SK-N-SH (cell line): ENCODE results near the gene NDUFC2. TPM values are rescaled to one million over a fixed set of nuclear protein-coding genes. Genes with fewer than 3 reads are reported as not detected.

Source experiments
- CTCF ChIA-PET: fragments of 300-600, 350-600 bp; formaldehyde crosslinking; extraction: SDS; loops from one replicate; lab custom pipeline; 2021; lab: Yijun Ruan, JAX
- POLR2A ChIA-PET: fragments of 350-600 bp; sonication (Branson Sonifier 250); formaldehyde crosslinking; extraction: SDS; loops from one replicate; lab custom pipeline; 2020; ENCODE audit warnings: antibody characterized with exemption, inconsistent platforms; lab: Yijun Ruan, JAX
- DNase-seq: peaks from one replicate; pipeline ENCODE4 v3.0.0; 2012
- H2AFZ ChIP-seq: fragments of 200-600 bp; sonication (generic); 2 replicates; pipeline ENCODE4 v1.8.1; 2016; ENCODE audit warnings: antibody characterized with exemption, mild to moderate bottlenecking, low read depth
- H3F3A ChIP-seq: fragments of 200-600 bp; sonication (generic); replicated peaks from 2 replicates; pipeline ENCODE3; 2016; ENCODE audit warnings: antibody characterized with exemption, mild to moderate bottlenecking; ENCODE audit not compliant: insufficient read depth
- H3K27ac ChIP-seq, 2 experiments: fragments of 200-500 bp in 1 of 2; fragments of 200-600 bp in 1 of 2; sonication (Bioruptor generic) in 1 of 2; sonication (generic), shearing (Covaris generic) in 1 of 2; 2 replicates each; pipeline versions ENCODE4 v1.5.1 to v1.6.1; 2014 to 2016; ENCODE audit warnings: low read depth in 2 of 2, inconsistent platforms in 1 of 2, low read length in 1 of 2, mild to moderate bottlenecking in 1 of 2, mixed read lengths in 1 of 2
- H3K27me3 ChIP-seq: fragments of 200-600 bp; sonication (generic), shearing (Covaris generic); 2 replicates; pipeline ENCODE4 v1.6.1; 2016; ENCODE audit warnings: mixed run types; ENCODE audit not compliant: insufficient read depth
- H3K36me3 ChIP-seq, 2 experiments: fragments of 200-500 bp in 1 of 2; fragments of 200-600 bp in 1 of 2; sonication (Bioruptor generic) in 1 of 2; sonication (generic) in 1 of 2; replicated peaks in 1 of 2; 2 replicates each; pipeline versions ENCODE3 to v1.5.1; 2014 to 2016; ENCODE audit warnings: low read length in 1 of 2, mild to moderate bottlenecking in 1 of 2; ENCODE audit not compliant: insufficient read depth in 2 of 2, control insufficient read depth in 1 of 2
- H3K4me1 ChIP-seq, 2 experiments: fragments of 200-500 bp in 1 of 2; fragments of 200-600 bp in 1 of 2; sonication (Bioruptor generic) in 1 of 2; sonication (generic), shearing (Covaris generic) in 1 of 2; 2 replicates each; pipeline versions ENCODE4 v1.5.1 to v1.6.1; 2014 to 2016; ENCODE audit warnings: low read depth in 1 of 2, low read length in 1 of 2, mixed run types in 1 of 2; ENCODE audit not compliant: insufficient read depth in 2 of 2, control insufficient read depth in 1 of 2
- H3K4me2 ChIP-seq: fragments of 200-600 bp; sonication (generic), shearing (Covaris generic); 2 replicates; pipeline ENCODE4 v1.6.1; 2017; ENCODE audit warnings: mixed run types
- H3K4me3 ChIP-seq, 2 experiments: fragments of 200-500 bp in 1 of 2; fragments of 200-600 bp in 1 of 2; sonication (Bioruptor generic) in 1 of 2; sonication (generic), shearing (Covaris generic) in 1 of 2; 2 replicates each; pipeline versions ENCODE4 v1.5.1 to v1.8.1; 2014 to 2016; ENCODE audit warnings: low read depth in 2 of 2, inconsistent platforms in 1 of 2, low read length in 1 of 2, mild to moderate bottlenecking in 1 of 2, mixed read lengths in 1 of 2, moderate library complexity in 1 of 2
- H3K79me2 ChIP-seq: fragments of 200-600 bp; sonication (generic); 2 replicates; pipeline ENCODE4 v1.8.1; 2017; ENCODE audit warnings: mild to moderate bottlenecking; ENCODE audit not compliant: insufficient read depth
- H3K9ac ChIP-seq: fragments of 200-600 bp; sonication (generic); 2 replicates; pipeline ENCODE4 v1.6.1; 2017; ENCODE audit warnings: mixed run types
- H3K9me2 ChIP-seq: fragments of 200-600 bp; sonication (generic); 2 replicates; pipeline ENCODE4 v1.6.1; 2017; ENCODE audit warnings: mixed run types
- H3K9me3 ChIP-seq: fragments of 200-600 bp; sonication (generic); 2 replicates; pipeline ENCODE4 v1.6.1; 2017; ENCODE audit warnings: mixed run types, mild to moderate bottlenecking, moderate library complexity
- H4K20me1 ChIP-seq: fragments of 200-600 bp; sonication (generic); 2 replicates; pipeline ENCODE4 v1.6.1; 2017; ENCODE audit warnings: mild to moderate bottlenecking, mixed run types; ENCODE audit not compliant: insufficient read depth
- FOXJ3 ChIP-seq: sonication (generic); formaldehyde crosslinking; IDR thresholded peaks from 2 replicates; pipeline ENCODE4 v1.5.1; 2020; ENCODE audit warnings: mild to moderate bottlenecking, missing genetic modification reagents
- FOXM1 ChIP-seq: IDR thresholded peaks from 2 replicates; pipeline ENCODE4 v1.4.0; 2012; ENCODE audit warnings: low read depth, mild to moderate bottlenecking
- NRF1 ChIP-seq: IDR thresholded peaks from 2 replicates; pipeline ENCODE4 v1.6.1; 2012; ENCODE audit warnings: low read depth, mild to moderate bottlenecking, low read length
- POLR2AphosphoS5 ChIP-seq: IDR thresholded peaks from 2 replicates; pipeline ENCODE4 v1.6.1; 2012; ENCODE audit warnings: low read depth, low read length
- RAD21 ChIP-seq: IDR thresholded peaks from 2 replicates; pipeline ENCODE4 v1.6.1; 2012; ENCODE audit warnings: mild to moderate bottlenecking, low read length
- RFX5 ChIP-seq: IDR thresholded peaks from 2 replicates; pipeline ENCODE4 v1.6.1; 2012; ENCODE audit warnings: mild to moderate bottlenecking, improper control_type of control experiment, low read length
- TEAD4 ChIP-seq: IDR thresholded peaks from 2 replicates; pipeline ENCODE4 v1.4.0; 2012; ENCODE audit warnings: mild to moderate bottlenecking, borderline replicate concordance; ENCODE audit not compliant: insufficient read depth
- WGBS: methylation state at CpG from one replicate; pipeline ENCODE4 v1.1.6; 2017; ENCODE audit warnings: low lambda C conversion rate; 5-methylcytosine and 5-hydroxymethylcytosine counted together
- polyA plus RNA-seq, 3 experiments: library from polyadenylated mRNA; depleted of rRNA; stranded (reverse); fragments of >200 nt; gene quantifications; 2 replicates each; pipeline ENCODE4 v1.2.3, GENCODE V29; 2012
- TF ChIP-seq, protein P1 (sequence below): fragments of 150-350 bp; IDR thresholded peaks from 2 replicates; pipeline ENCODE4 v1.6.1; 2017; ENCODE audit warnings: antibody characterized with exemption, low read length, low read depth, borderline replicate concordance
- TF ChIP-seq, protein P2 (sequence below): IDR thresholded peaks from 2 replicates; pipeline ENCODE4 v1.4.0; 2012; ENCODE audit warnings: low read depth, borderline replicate concordance
- TF ChIP-seq, protein P3 (sequence below): IDR thresholded peaks from 2 replicates; pipeline ENCODE4 v1.6.1; 2012; ENCODE audit warnings: mild to moderate bottlenecking, low read depth, low read length, moderate library complexity
- TF ChIP-seq, protein P4 (sequence below): fragments of 150-350 bp; IDR thresholded peaks from 2 replicates; pipeline ENCODE4 v1.6.1; 2016; ENCODE audit warnings: mild to moderate bottlenecking, low read depth, low read length
- TF ChIP-seq, protein P5 (sequence below): IDR thresholded peaks from 2 replicates; pipeline ENCODE4; 2012

NDUFC2 gene
- polyA plus RNA-seq, 1 of the 3 experiments (the other 2 are of a cell fraction) = 235 TPM

DNA sequence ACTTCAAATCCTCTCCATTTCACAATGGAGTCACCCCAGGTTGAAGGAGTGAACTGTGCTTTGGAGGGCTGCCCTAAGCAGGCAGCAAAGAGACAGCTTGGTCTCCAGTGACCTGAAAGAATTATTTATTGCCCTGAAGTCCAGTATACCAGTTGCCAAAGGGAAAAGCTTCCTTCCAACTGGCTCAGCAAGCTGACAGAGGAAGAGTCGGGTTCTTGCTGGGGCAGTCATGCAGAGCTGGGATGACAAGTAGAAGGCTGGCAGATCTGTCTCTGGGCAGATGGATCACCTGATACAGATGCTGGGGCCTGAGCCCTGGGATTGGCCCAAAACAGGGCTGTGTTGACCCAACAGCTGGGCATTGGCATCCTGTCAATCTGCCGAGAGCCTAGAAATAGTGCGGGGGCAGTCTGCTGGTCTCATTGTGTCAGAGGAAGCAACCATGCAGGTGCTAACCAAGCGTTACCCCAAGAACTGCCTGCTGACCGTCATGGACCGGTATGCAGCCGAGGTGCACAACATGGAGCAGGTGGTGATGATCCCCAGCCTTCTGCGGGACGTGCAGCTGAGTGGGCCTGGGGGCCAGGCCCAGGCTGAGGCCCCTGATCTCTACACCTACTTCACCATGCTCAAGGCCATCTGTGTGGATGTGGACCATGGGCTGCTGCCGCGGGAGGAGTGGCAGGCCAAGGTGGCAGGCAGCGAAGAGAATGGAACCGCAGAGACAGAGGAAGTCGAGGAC is 16.1 kb downstream of the NDUFC2 start, which contains the start of gene THRSP:
Gene THRSP, plus strand, starts transcription at position 422 of the 742 bp plus-strand sequence. Its CDS starts 21 bp downstream, at position 443.
- TF ChIP-seq, protein P1, sequence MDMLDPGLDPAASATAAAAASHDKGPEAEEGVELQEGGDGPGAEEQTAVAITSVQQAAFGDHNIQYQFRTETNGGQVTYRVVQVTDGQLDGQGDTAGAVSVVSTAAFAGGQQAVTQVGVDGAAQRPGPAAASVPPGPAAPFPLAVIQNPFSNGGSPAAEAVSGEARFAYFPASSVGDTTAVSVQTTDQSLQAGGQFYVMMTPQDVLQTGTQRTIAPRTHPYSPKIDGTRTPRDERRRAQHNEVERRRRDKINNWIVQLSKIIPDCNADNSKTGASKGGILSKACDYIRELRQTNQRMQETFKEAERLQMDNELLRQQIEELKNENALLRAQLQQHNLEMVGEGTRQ = no peak
- no peak for TF ChIP-seq POLR2AphosphoS5
- TF ChIP-seq TEAD4 = no peak
- TF ChIP-seq, all 33 proteins: peak for 0
- peaks cover 6% of the 10 kb centered on the region for H3F3A ChIP-seq
- no peak within 1 kb of the TSS for H3K27ac ChIP-seq
- H3K36me3 ChIP-seq = peaks cover 5 to 10% of the 10 kb centered on the region in 2 experiments
- DNase-seq = no peak
- no peaks in the 10 kb centered on the region for H3K9me3 ChIP-seq
- H3K4me2 ChIP-seq = no peak within 1 kb of the TSS
- no peaks in the 10 kb centered on the region for H4K20me1 ChIP-seq
- no peak within 1 kb of the TSS for H3K4me3 ChIP-seq
- H3K27me3 ChIP-seq = no peaks in the 10 kb centered on the region
- WGBS = 95% methylated on average over 8 of the region's 14 CpGs
- H3K4me1 ChIP-seq = peaks cover 3 to 4% of the 10 kb centered on the region in 2 experiments; a peak in 2 of 4 replicates
- H3K9ac ChIP-seq = no peak within 1 kb of the TSS
- ChIA-PET POLR2A (no interaction called here), CTCF (no interaction called here)
- H3K79me2 ChIP-seq = no peaks in the 10 kb centered on the region; the same call in 1 of the 2 replicates
- H2AFZ ChIP-seq = no peak within 1 kb of the TSS
- no peaks in the 10 kb centered on the region for H3K9me2 ChIP-seq

DNA sequence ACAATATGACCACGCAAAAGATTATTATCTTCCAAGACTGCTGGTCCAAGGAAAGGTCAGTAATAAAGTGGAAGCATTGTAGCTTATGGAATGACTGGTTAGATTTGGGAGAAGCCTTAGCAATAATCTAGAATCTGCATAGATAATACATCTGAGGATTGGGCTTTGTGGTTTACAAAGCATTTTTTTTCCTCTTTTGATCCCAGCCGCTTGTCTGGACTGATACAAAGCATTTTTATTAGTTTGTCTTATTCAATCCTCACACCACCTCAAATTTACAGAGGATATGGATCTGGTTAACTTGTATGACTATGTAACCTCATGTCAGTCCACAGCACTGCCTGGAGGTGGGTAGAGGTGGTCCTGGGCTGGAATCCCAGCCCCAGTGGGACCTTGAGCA is 17.0 kb downstream of the NDUFC2 start:
- H3K79me2 ChIP-seq = no peaks in the 10 kb centered on the region; the same call in 1 of the 2 replicates
- TF ChIP-seq NRF1 = no peak
- no peak for TF ChIP-seq FOXM1
- TF ChIP-seq POLR2AphosphoS5 = no peak
- TF ChIP-seq, protein P2, sequence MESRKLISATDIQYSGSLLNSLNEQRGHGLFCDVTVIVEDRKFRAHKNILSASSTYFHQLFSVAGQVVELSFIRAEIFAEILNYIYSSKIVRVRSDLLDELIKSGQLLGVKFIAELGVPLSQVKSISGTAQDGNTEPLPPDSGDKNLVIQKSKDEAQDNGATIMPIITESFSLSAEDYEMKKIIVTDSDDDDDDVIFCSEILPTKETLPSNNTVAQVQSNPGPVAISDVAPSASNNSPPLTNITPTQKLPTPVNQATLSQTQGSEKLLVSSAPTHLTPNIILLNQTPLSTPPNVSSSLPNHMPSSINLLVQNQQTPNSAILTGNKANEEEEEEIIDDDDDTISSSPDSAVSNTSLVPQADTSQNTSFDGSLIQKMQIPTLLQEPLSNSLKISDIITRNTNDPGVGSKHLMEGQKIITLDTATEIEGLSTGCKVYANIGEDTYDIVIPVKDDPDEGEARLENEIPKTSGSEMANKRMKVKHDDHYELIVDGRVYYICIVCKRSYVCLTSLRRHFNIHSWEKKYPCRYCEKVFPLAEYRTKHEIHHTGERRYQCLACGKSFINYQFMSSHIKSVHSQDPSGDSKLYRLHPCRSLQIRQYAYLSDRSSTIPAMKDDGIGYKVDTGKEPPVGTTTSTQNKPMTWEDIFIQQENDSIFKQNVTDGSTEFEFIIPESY = no peak
- no peak for TF ChIP-seq RAD21
- TF ChIP-seq, protein P3, sequence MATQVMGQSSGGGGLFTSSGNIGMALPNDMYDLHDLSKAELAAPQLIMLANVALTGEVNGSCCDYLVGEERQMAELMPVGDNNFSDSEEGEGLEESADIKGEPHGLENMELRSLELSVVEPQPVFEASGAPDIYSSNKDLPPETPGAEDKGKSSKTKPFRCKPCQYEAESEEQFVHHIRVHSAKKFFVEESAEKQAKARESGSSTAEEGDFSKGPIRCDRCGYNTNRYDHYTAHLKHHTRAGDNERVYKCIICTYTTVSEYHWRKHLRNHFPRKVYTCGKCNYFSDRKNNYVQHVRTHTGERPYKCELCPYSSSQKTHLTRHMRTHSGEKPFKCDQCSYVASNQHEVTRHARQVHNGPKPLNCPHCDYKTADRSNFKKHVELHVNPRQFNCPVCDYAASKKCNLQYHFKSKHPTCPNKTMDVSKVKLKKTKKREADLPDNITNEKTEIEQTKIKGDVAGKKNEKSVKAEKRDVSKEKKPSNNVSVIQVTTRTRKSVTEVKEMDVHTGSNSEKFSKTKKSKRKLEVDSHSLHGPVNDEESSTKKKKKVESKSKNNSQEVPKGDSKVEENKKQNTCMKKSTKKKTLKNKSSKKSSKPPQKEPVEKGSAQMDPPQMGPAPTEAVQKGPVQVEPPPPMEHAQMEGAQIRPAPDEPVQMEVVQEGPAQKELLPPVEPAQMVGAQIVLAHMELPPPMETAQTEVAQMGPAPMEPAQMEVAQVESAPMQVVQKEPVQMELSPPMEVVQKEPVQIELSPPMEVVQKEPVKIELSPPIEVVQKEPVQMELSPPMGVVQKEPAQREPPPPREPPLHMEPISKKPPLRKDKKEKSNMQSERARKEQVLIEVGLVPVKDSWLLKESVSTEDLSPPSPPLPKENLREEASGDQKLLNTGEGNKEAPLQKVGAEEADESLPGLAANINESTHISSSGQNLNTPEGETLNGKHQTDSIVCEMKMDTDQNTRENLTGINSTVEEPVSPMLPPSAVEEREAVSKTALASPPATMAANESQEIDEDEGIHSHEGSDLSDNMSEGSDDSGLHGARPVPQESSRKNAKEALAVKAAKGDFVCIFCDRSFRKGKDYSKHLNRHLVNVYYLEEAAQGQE = no peak
- no peak for TF ChIP-seq FOXJ3 (CRISPR knock-in tag)
- no peak for TF ChIP-seq RFX5
- TF ChIP-seq, protein P4, sequence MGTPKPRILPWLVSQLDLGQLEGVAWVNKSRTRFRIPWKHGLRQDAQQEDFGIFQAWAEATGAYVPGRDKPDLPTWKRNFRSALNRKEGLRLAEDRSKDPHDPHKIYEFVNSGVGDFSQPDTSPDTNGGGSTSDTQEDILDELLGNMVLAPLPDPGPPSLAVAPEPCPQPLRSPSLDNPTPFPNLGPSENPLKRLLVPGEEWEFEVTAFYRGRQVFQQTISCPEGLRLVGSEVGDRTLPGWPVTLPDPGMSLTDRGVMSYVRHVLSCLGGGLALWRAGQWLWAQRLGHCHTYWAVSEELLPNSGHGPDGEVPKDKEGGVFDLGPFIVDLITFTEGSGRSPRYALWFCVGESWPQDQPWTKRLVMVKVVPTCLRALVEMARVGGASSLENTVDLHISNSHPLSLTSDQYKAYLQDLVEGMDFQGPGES = no peak
- TF ChIP-seq, protein P5, sequence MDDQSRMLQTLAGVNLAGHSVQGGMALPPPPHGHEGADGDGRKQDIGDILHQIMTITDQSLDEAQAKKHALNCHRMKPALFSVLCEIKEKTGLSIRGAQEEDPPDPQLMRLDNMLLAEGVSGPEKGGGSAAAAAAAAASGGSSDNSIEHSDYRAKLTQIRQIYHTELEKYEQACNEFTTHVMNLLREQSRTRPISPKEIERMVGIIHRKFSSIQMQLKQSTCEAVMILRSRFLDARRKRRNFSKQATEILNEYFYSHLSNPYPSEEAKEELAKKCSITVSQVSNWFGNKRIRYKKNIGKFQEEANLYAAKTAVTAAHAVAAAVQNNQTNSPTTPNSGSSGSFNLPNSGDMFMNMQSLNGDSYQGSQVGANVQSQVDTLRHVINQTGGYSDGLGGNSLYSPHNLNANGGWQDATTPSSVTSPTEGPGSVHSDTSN = no peak
- POLR2A ChIA-PET = no interaction called here

More for the DNA sequence above, 17.0 kb downstream of the NDUFC2 start:
- CTCF ChIA-PET = no interaction called here
- H3K27ac ChIP-seq = no peak overlapping the region
- no peaks in the 10 kb centered on the region for H4K20me1 ChIP-seq
- H3K4me3 ChIP-seq = no peak overlapping the region
- 89% methylated on average over 2 of the region's 2 CpGs for WGBS
- DNase-seq = no peak
- no peak overlapping the region for H3K9ac ChIP-seq
- no peaks in the 10 kb centered on the region for H3K27me3 ChIP-seq
- no peak overlapping the region for H2AFZ ChIP-seq
- H3K36me3 ChIP-seq = peaks cover 3 to 6% of the 10 kb centered on the region in 2 experiments
- no peak overlapping the region for H3K4me2 ChIP-seq
- H3F3A ChIP-seq = peaks cover 6% of the 10 kb centered on the region
- H3K9me3 ChIP-seq = no peaks in the 10 kb centered on the region
- H3K9me2 ChIP-seq = no peaks in the 10 kb centered on the region
- H3K4me1 ChIP-seq = peaks cover 3 to 4% of the 10 kb centered on the region in 2 experiments; a peak in 2 of 4 replicates
